ENCODE measurements around the gene ZBTB9.

Gene ZBTB9

GRCh38 chr6:33419580-33420490, 34.5 kb upstream of the ZBTB9 start, which contains the start of gene SYNGAP1:
SYNGAP1 (plus strand) TSS chr6:33420065; CDS start chr6:33420265, 200 bp downstream.
- DNase-seq: peak; percentile 67

- DNase-seq: peak; percentile 39
These were observed 33.7 kb upstream of the ZBTB9 start for GRCh38 chr6:33420491-33421343.

- DNase-seq: no peak
These were observed 33.1 kb upstream of the ZBTB9 start for GRCh38 chr6:33421344-33421643.

- no peak for DNase-seq
These were observed 30.6 kb upstream of the ZBTB9 start for GRCh38 chr6:33423777-33424176.

- DNase-seq: no peak
These were observed 29.3 kb upstream of the ZBTB9 start for GRCh38 chr6:33424855-33425667.

- DNase-seq: peak; percentile 59
These were observed 28.5 kb upstream of the ZBTB9 start for GRCh38 chr6:33425668-33426577.

- DNase-seq: no peak
These were observed 27.5 kb upstream of the ZBTB9 start for GRCh38 chr6:33426590-33427511.

- DNase-seq: no peak
These were observed 26.7 kb upstream of the ZBTB9 start for GRCh38 chr6:33427585-33428223.

GRCh38 chr6:33428224-33428965, 26.0 kb upstream of the ZBTB9 start:
- peak; percentile 15 for DNase-seq

GRCh38 chr6:33428966-33429749, 25.2 kb upstream of the ZBTB9 start:
- DNase-seq: no peak

GRCh38 chr6:33429750-33430052, 24.7 kb upstream of the ZBTB9 start:
- no peak for DNase-seq

- DNase-seq: no peak
These were observed 24.0 kb upstream of the ZBTB9 start for GRCh38 chr6:33430334-33430733.

GRCh38 chr6:33430991-33431879, 23.1 kb upstream of the ZBTB9 start:
- peak; percentile 70 for DNase-seq

GRCh38 chr6:33431880-33432541, 22.4 kb upstream of the ZBTB9 start:
- no peak for DNase-seq

GRCh38 chr6:33432546-33432945, 21.8 kb upstream of the ZBTB9 start:
- no peak for DNase-seq

GRCh38 chr6:33433001-33433543, 21.3 kb upstream of the ZBTB9 start:
- no peak for DNase-seq

All from NCI-H2171 treated with DMSO at 0.1 percent for 48 hours (cell line).